GM06990 (cell line): ENCODE data around the gene KIAA1549.
"Not testable (repeated sequence)": the region's sequence is repeated elsewhere in the genome, so short reads cannot be mapped to it uniquely, and the experiment has no call there.

Experiments used
- DNase-seq: peaks from one replicate; pipeline ENCODE4 v3.0.0-alpha.2; 2011; ENCODE audit not compliant: insufficient read length; ENCODE audit errors: extremely low read depth
- H3K27me3 ChIP-seq: replicated peaks from 2 replicates; pipeline ENCODE4 v1.6.0; 2011; ENCODE audit warnings: low read length; ENCODE audit not compliant: control insufficient read depth, insufficient read depth
- H3K36me3 ChIP-seq: 2 replicates; pipeline ENCODE4 v1.5.1; 2011; ENCODE audit warnings: low read length; ENCODE audit not compliant: control insufficient read depth, insufficient read depth
- H3K4me3 ChIP-seq: replicated peaks from 2 replicates; pipeline ENCODE4 v1.5.1; 2011; ENCODE audit warnings: low read depth, mild to moderate bottlenecking, control low read depth, low read length
- CTCF ChIP-seq: IDR thresholded peaks from 2 replicates; pipeline ENCODE4 v1.5.1; 2011; ENCODE audit warnings: low read length, control low read depth, mild to moderate bottlenecking, inconsistent platforms; ENCODE audit not compliant: insufficient read depth, poor library complexity, severe bottlenecking

Gene KIAA1549

DNA sequence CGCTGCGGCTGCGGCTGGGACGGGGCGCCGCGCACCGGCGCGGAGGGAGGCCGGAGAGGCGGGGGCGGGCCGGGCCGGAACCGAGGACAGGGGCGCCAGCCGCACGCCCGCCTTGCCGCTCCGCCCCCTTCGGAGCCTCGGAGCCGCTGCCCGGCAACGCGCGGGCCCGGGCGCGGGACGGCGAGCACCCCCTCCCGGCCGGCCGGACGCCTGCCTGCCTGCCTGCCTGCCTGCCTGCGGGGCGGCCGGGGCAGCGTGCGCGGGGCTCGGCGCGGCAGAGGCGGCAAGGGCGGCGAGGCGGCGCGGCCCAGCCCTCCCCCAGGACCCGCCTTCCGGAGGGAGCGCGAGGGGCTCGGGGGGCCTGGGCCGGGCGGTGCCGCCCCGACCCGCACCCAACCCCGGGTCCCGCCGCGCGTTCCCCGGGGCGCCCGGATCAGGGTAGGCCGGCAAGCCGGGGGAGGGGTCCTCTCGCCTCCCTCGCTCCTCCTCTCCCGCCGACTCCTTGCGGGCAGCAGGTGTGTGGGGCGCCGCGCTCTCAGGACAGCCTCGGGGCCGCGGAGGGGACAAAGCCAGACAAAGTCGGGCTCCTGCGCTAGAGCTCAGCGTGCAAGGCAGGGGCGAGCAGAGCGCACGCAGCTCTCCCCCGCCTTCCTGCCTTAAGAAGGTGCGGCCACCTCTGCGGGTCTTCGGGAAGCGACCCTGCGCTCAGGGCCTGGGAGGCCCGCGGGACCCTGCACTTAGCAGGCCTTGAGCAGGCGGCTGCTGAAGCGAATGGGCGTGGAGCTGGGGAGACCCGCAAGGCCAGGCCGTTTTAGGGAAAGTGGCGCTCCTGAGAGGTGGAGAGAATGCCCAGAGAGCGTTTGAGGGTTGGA, at the start of gene KIAA1549:
Gene KIAA1549, minus strand, starts transcription at position 58 of the 872 bp plus-strand sequence. CDS start 120 bp downstream, outside the sequence.
- DNase-seq: peak; percentile 82
- H3K27me3 ChIP-seq: no peaks in the 10 kb centered on the region; the same call in none of the 2 replicates
- H3K36me3 ChIP-seq: no peaks in the 10 kb centered on the region
- peak; percentile 1 for TF ChIP-seq CTCF
- peak within 1 kb of the TSS; percentile 65 for H3K4me3 ChIP-seq

- H3K4me3 ChIP-seq: no peak overlapping the region
- no peak for TF ChIP-seq CTCF
- H3K36me3 ChIP-seq: peaks cover 7% of the 10 kb centered on the region
- no peak for DNase-seq
- no peaks in the 10 kb centered on the region for H3K27me3 ChIP-seq
Measured at GRCh38 chr7:139029353-139029752, 48.2 kb upstream of the KIAA1549 start.

- H3K36me3 ChIP-seq: peaks cover 5% of the 10 kb centered on the region
- H3K4me3 ChIP-seq: no peak overlapping the region
- no peak for TF ChIP-seq CTCF
- H3K27me3 ChIP-seq: no peaks in the 10 kb centered on the region
- no peak for DNase-seq
Measured at GRCh38 chr7:139026551-139026950, 45.4 kb upstream of the KIAA1549 start.

- H3K4me3 ChIP-seq, DNase-seq, H3K27me3 ChIP-seq, H3K36me3 ChIP-seq: not testable (repeated sequence)
Measured at GRCh38 chr7:139025861-139026260, 44.7 kb upstream of the KIAA1549 start.

GRCh38 chr7:139023076-139023475, 41.9 kb upstream of the KIAA1549 start:
- DNase-seq: no peak
- no peaks in the 10 kb centered on the region for H3K27me3 ChIP-seq
- H3K4me3 ChIP-seq: no peak overlapping the region
- peaks cover 2% of the 10 kb centered on the region for H3K36me3 ChIP-seq
- no peak for TF ChIP-seq CTCF

GRCh38 chr7:139022286-139022685, 41.1 kb upstream of the KIAA1549 start:
- no peak for TF ChIP-seq CTCF
- no peak overlapping the region for H3K4me3 ChIP-seq
- peaks cover 2% of the 10 kb centered on the region for H3K36me3 ChIP-seq
- DNase-seq: no peak
- H3K27me3 ChIP-seq: no peaks in the 10 kb centered on the region
